GM19351 (cell line): ENCODE data around the gene CD40LG.

Experiments
- ATAC-seq: cut with Tn5 transposase; IDR thresholded peaks from one replicate; pipeline ENCODE4 v1.9.1; 2021; ENCODE audit warnings: mild to moderate bottlenecking, moderate library complexity; ENCODE audit not compliant: unreplicated experiment

The CD40LG gene

GRCh38 chrX:136646602-136647239, 1.2 kb upstream of the CD40LG start:
- ATAC-seq = peak; percentile 88

DNA sequence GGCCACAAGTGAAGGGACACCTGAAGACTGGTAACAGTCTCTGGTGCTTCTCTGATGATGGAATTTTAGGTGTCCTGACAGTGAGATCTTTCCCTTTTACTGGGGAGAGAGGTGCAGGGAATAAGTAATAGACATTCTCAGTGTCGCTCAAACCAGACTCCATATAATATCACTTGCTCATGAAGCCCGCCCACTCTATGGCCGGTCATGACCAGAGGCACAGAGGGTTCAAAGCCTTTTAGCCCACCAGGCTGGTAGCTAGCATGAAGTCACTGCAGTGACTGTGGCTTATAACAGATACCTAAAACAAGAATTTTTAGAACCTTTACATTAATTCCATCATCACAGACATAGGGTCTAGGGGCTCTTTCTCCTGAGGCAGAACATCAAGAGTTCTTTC, 2.9 kb downstream of the CD40LG start:
- no peak for ATAC-seq

DNA sequence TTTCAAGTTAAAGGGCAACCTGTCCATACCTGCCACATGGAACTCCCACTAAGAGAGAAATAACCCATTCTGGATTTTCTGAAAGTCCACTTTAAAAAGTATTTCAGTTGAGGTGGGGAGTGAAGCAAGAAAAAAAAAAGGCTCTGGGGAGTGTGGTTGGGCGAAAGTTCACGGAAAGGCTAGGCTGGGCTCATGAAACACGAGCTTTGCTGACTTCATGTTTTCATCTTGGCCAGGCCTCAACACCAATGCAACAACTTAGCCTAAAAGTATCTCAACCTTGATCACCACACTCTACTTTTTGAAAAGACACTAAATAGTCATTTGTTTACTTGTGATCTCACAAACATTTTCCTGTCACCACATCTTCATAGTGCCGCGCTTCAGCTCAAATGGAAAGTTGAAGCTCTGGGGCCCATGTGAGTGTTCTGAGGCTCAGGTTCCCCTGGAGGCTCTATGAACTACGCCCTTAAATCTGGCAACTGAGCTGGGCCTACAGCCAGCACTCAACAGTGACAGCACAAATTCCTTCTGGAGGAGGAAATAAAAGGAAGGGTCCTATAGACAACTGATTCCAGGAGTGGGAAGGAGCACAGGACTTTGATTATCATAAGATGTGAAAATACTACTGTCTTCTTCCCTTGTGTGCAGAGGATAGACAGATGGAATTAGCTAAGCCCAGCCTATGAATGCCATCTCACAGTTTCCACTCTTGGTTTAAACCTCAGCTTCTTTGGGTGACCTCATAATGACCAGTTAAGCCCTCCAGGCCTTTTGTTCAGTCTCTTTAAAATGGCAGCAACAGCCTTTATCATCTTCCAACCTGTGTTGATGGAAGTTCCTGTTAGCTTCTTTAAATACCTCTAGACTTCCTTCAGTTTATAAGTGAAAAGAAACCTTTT, 5.1 kb downstream of the CD40LG start:
- ATAC-seq = no peak

- no peak for ATAC-seq
These were observed 8.5 kb downstream of the CD40LG start for GRCh38 chrX:136656361-136656964.

DNA sequence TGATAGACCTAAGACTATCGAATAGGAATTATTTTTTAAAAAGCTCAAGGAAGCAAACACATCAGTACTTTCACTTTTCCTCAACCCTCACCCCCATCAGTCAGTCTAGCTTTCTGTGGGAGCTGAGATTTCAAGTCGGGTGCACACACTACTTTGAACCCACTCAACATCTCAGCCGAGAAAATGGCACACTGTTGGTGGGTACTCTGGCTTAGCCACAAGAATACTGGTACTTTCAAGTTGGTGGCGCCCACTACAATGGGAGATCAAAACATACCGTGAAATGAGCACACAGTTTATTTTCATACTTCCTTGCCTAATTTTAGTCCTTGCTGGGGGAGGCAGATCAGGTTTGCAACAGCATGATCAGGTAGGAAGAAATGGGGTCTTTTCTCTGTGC, 10.2 kb downstream of the CD40LG start:
- no peak for ATAC-seq

- ATAC-seq = no peak
These were observed 11.2 kb downstream of the CD40LG start for GRCh38 chrX:136659174-136659573.

GRCh38 chrX:136660896-136661295, 12.9 kb downstream of the CD40LG start:
- no peak for ATAC-seq

GRCh38 chrX:136662104-136662503, 14.1 kb downstream of the CD40LG start:
- ATAC-seq = no peak

DNA sequence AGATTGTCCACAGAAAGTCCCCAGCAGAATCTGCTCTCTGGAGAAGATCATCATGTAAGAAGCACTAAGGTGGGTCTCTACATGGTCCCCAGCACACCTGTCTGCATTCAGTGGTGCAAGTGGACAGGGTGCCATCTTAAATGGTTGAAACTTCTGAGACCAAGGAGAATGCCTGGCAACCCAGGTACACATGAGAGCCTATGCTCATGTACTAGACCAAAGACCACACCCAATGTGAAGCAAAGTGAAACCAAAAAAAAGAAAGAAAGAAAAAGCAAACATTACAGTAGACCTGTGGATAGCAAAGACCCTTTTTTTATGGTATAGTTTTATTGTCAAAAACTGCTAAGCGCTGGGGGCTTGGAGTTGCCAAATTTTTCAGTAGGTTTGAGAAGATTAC, 15.0 kb downstream of the CD40LG start:
- no peak for ATAC-seq

GRCh38 chrX:136665258-136665900, 17.4 kb downstream of the CD40LG start:
- peak; percentile 68 for ATAC-seq

DNA sequence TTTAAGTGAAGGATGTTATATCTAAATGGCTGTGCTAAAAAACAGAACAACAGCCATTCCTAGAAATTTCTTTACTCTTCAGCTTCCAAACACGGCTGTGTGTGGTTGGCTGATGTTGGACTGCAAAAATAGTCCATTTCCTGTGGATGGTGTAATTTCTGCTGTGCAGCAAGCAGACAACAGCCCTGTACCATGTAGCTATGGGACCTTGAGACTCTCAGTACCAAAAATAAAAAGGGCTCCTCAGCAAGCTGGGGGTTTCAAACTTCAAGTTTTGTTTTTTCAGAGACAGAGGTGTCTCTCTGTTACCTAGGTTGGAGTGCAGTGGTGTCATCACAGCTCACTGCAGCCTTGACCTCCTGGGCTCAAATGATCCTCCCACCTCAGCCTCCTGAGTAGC, 18.1 kb downstream of the CD40LG start:
- peak; percentile 58 for ATAC-seq

GRCh38 chrX:136667446-136668168, 19.6 kb downstream of the CD40LG start:
- no peak for ATAC-seq

- peak; percentile 43 for ATAC-seq
These were observed 23.1 kb downstream of the CD40LG start for GRCh38 chrX:136671006-136671610.

DNA sequence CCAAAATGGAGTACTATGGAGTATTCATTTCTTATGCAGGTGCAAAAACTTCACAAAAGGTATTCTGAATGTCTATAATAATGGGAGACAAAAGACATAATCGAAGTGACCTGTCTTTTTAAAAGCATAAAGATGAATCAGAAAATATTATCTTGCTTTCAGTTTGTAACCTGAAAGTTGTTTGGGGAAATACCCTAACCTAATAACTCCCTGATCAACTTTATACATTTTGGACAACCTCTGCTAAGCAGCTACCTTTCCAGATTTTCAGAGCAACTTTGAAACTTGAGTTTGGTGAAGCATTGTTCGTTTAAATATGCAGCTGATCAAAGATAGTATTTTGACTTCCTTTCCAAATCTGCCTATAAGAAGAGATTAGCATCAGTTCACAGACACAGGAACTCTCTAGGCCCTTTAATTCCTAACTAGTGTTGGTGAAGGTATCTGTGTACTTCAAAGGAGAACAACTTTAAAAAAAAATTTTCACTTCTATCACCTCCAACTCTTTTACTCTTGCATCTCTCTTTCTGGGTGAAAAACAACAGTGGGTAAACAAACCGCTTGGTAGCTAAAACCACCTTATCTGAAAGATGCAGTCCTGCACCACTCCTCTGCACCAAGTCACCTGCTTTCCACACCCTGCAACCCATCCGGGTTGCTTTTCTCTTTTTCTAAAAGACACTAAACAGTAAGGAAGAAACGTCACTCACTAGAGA, 26.5 kb downstream of the CD40LG start:
- peak; percentile 22 for ATAC-seq

DNA sequence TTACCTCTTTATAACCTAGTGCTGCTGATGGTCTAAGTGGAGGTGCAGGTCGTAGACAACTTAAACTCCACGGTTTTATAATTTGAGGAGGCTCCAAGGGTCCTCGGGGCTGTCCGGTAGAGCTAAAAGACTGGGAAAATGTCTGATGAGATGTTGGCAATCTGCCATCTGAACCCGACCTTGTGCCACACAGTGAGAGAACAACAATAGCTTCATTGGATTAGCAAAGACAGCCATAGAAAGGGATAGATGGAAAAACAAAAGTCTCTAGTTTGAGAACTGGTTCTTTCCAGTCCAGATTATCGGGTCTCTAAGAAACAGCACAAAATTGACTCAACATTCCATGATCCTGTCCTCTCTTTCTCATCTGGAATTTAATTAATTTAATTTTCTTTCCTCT, 31.6 kb downstream of the CD40LG start:
- ATAC-seq = no peak

DNA sequence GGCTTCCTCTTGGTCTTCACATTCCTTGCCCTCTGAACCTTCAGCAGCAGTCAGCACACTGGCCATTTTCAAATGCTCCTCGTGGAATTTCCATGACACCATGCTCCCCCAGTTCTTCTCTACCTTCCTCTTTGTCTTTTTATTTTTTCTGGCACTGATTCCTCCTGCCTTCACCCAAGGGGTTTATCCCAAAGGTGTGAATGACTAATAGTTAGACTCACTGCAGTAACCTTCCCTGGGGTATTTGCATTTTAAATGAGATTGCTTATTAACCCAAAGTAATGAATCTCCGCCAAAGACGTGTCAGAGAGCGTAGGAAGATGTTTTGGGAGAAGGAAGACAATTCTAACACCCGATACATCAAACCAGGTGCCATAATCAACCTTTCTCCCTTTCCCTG, 36.2 kb downstream of the CD40LG start:
- ATAC-seq = no peak

DNA sequence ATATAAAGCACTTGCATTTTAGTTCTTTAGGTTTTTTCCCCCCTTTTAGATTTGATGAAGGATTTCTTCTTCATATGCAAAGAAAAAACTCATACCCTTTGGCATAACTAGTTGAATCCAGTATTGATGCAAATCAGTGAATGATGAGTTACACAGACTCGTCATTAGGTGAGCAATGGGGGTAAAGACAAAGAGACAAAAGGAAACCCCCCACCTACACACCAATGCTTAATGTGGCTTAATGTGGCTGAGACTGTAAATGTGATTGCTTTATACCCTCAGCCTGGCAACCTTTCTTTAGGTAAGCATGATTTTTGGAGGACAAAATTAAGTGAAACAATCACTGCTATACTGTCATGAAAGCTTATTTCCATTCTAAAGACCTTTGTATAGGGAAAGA, 39.5 kb downstream of the CD40LG start:
- no peak for ATAC-seq

- ATAC-seq = no peak
These were observed 41.5 kb downstream of the CD40LG start for GRCh38 chrX:136689436-136689835.

- no peak for ATAC-seq
These were observed 43.3 kb downstream of the CD40LG start for GRCh38 chrX:136691028-136691809.
